Gastroesophageal sphincter (tissue), 4 donors: Measurements from ENCODE around the gene ULK4. TPM values are rescaled to one million over a fixed set of nuclear protein-coding genes. Genes with fewer than 3 reads are reported as not detected.

ENCODE experiments used
- ATAC-seq: fragments of 150-250 bp; one replicate; pipeline ENCODE4 v1.9.1; 2016; ENCODE audit warnings: mild to moderate bottlenecking, moderate library complexity
- H3K27ac ChIP-seq, 4 donors: fragments of 200-600 bp; sonication (generic) in 3 of 4; 1 replicate in 3 of 4; 2 replicates in 1 of 4; pipeline ENCODE4 v1.5.1; 2016 to 2019
- H3K27me3 ChIP-seq: fragments of 200-600 bp; sonication (generic); one replicate; pipeline ENCODE4 v1.5.1; 2019
- H3K36me3 ChIP-seq, 2 donors: fragments of 200-600 bp; sonication (generic); one replicate each; pipeline ENCODE4 v1.5.1; 2019; ENCODE audit warnings: control low read depth in 1 of 2
- H3K4me1 ChIP-seq, 3 donors: fragments of 200-600 bp; sonication (generic); 1 replicate in 2 of 3; 2 replicates in 1 of 3; pipeline ENCODE4 v1.5.1; 2016 to 2019; ENCODE audit warnings: control low read depth in 2 of 3
- H3K4me3 ChIP-seq, 2 donors: fragments of 200-600 bp; sonication (generic); one replicate each; pipeline ENCODE4 v1.5.1; 2019; ENCODE audit warnings: mild to moderate bottlenecking in 1 of 2, moderate library complexity in 1 of 2
- H3K9me3 ChIP-seq, 3 donors: fragments of 200-600 bp; sonication (generic); one replicate each; pipeline ENCODE4 v1.5.1; 2017 to 2019; ENCODE audit warnings: control low read depth in 2 of 3
- EP300 ChIP-seq: sonication (generic); formaldehyde crosslinking; IDR thresholded peaks from one replicate; pipeline ENCODE4 v1.6.1; 2017; ENCODE audit warnings: antibody characterized with exemption, mild to moderate bottlenecking
- POLR2A ChIP-seq, 2 donors: fragments of 450-650 bp; IDR thresholded peaks; one replicate each; pipeline ENCODE4 v1.6.1; 2017; ENCODE audit warnings: antibody characterized with exemption in 2 of 2, mild to moderate bottlenecking in 2 of 2, moderate library complexity in 1 of 2
- POLR2AphosphoS5 ChIP-seq: sonication (generic); formaldehyde crosslinking; IDR thresholded peaks from one replicate; pipeline ENCODE4 v1.6.1; 2017; ENCODE audit warnings: antibody characterized with exemption
- WGBS, 2 donors: methylation state at CpG; one replicate each; pipeline ENCODE4 v1.1.5; 2018; ENCODE audit warnings: low coverage in 1 of 2; 5-methylcytosine and 5-hydroxymethylcytosine counted together
- total RNA-seq, 4 donors: library from RNA; depleted of rRNA; stranded (reverse); fragments of >200 nt; gene quantifications; one replicate each; pipeline ENCODE4 v1.1.0, GENCODE V29; 2016
- TF ChIP-seq, protein P1 (sequence below), 4 experiments: fragments of 200-600 bp in 2 of 4; fragments of 450-650 bp in 2 of 4; sonication (generic) in 1 of 4; IDR thresholded peaks; one replicate each; pipeline ENCODE4 v1.5.1; 2017 to 2019; ENCODE audit warnings: antibody characterized with exemption in 4 of 4, mild to moderate bottlenecking in 2 of 4, moderate library complexity in 2 of 4

ULK4 gene
- total RNA-seq, 4 donors from 2014 or later = 3.8 to 15.4 (median 8.8) TPM

DNA sequence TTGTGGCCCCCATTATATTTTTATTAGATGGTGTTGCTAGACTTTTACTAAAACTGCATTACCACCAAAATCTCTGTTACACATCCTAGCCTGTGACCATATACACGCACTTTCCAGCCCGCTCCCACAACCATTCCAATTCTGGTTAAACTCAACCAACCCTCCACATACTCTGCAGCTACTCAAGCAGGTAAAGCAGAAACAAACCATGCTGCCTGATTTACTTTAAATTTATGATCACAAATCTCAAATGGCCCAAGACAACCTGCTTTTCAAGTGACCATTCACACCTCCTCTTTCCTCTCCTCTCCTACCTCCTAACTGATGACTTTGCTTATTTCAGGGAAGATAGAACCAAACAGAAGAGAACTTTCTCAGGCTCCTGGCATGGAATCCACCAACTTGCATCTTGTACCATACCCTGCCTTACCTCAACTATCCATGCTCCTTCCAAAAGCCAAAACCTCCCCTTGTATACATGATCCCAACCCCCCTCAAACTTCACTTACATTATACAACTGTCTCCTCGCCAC lies 18.5 kb downstream of the ULK4 start:
- no peaks in the 10 kb centered on the region for H3K9me3 ChIP-seq
- H3K4me1 ChIP-seq = no peaks in the 10 kb centered on the region
- WGBS, 2 donors = 89 to 90% methylated on average over 3 of the region's 3 CpGs
- peaks cover 0 to 12% of the 10 kb centered on the region in 2 donors for H3K36me3 ChIP-seq
- no peak overlapping the region for H3K27ac ChIP-seq
- H3K4me3 ChIP-seq = no peak overlapping the region
- H3K27me3 ChIP-seq = no peaks in the 10 kb centered on the region
- TF ChIP-seq POLR2A (IDR thresholded peaks at IDR 0.05) = no peak
- ATAC-seq = no peak

- TF ChIP-seq EP300 = no peak
- H3K27ac ChIP-seq = no peak overlapping the region
- H3K27me3 ChIP-seq = no peaks in the 10 kb centered on the region
- H3K9me3 ChIP-seq = no peaks in the 10 kb centered on the region
- H3K4me1 ChIP-seq = no peaks in the 10 kb centered on the region
- no peaks in the 10 kb centered on the region for H3K36me3 ChIP-seq
- H3K4me3 ChIP-seq = no peak overlapping the region
- no peak for ATAC-seq
Measured at GRCh38 chr3:41940393-41940792, 21.5 kb downstream of the ULK4 start.

- 94 to 100% methylated on average over 1 of the region's 1 CpG for WGBS, 2 donors
- no peak for ATAC-seq
Measured at GRCh38 chr3:41936384-41936783, 25.5 kb downstream of the ULK4 start.

GRCh38 chr3:41933154-41933676 lies 28.7 kb downstream of the ULK4 start:
- TF ChIP-seq POLR2AphosphoS5 = peak; percentile 79
- TF ChIP-seq, protein P1, sequence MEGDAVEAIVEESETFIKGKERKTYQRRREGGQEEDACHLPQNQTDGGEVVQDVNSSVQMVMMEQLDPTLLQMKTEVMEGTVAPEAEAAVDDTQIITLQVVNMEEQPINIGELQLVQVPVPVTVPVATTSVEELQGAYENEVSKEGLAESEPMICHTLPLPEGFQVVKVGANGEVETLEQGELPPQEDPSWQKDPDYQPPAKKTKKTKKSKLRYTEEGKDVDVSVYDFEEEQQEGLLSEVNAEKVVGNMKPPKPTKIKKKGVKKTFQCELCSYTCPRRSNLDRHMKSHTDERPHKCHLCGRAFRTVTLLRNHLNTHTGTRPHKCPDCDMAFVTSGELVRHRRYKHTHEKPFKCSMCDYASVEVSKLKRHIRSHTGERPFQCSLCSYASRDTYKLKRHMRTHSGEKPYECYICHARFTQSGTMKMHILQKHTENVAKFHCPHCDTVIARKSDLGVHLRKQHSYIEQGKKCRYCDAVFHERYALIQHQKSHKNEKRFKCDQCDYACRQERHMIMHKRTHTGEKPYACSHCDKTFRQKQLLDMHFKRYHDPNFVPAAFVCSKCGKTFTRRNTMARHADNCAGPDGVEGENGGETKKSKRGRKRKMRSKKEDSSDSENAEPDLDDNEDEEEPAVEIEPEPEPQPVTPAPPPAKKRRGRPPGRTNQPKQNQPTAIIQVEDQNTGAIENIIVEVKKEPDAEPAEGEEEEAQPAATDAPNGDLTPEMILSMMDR (IDR thresholded peaks at IDR 0.05) = no peak
- Histone ChIP-seq H3K4me3 (no peak overlapping the region), H3K4me1 (peaks cover 0 to 20% (median 3%) of the 10 kb centered on the region in 3 donors), H3K27me3 (no peaks in the 10 kb centered on the region), H3K9me3 (no peaks in the 10 kb centered on the region), H3K27ac (peak overlapping the region in 3 of 4 donors; percentile 52 to 74 (median 55)), H3K36me3 (no peaks in the 10 kb centered on the region)
- peak; percentile 57 for ATAC-seq
- 12 to 33% methylated on average over 3 of the region's 3 CpGs for WGBS, 2 donors

More at GRCh38 chr3:41936384-41936783, 25.5 kb downstream of the ULK4 start:
- no peaks in the 10 kb centered on the region for H3K36me3 ChIP-seq
- peaks cover 0 to 20% (median 3%) of the 10 kb centered on the region in 3 donors for H3K4me1 ChIP-seq
- TF ChIP-seq, protein P1 (IDR thresholded peaks at IDR 0.05) = no peak
- no peak for TF ChIP-seq POLR2A (IDR thresholded peaks at IDR 0.05)
- TF ChIP-seq EP300 = no peak
- TF ChIP-seq POLR2AphosphoS5 = no peak
- H3K27me3 ChIP-seq = no peaks in the 10 kb centered on the region
- no peak overlapping the region for H3K27ac ChIP-seq
- H3K4me3 ChIP-seq = no peak overlapping the region
- no peaks in the 10 kb centered on the region for H3K9me3 ChIP-seq

DNA sequence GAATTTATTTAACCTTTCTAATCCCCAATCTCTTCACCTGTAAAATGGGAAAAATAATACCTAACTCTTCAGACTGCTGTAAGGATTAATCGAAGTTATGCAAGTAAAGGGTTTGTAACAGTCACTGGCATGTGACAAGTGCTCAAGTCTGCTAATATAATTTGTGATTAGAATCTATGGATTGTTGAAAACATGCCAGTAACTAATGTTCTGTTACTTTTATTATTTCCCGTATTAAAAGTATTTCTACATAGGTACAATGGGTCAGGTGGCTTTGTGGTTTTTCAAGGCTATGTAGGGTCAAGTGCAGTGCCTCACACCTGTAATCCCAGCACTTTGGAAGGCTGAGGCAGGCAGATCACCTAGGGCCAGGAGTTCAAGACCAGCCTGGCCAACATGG lies 29.4 kb downstream of the ULK4 start:
- WGBS, 2 donors = 46 to 90% methylated on average over 2 of the region's 2 CpGs
- ATAC-seq = no peak
- TF ChIP-seq EP300 (no peak), POLR2AphosphoS5 (no peak), POLR2A (IDR thresholded peaks at IDR 0.05) (no peak)
- TF ChIP-seq, protein P1 (IDR thresholded peaks at IDR 0.05) = no peak
- no peaks in the 10 kb centered on the region for H3K36me3 ChIP-seq
- peaks cover 0 to 20% (median 3%) of the 10 kb centered on the region in 3 donors for H3K4me1 ChIP-seq
- H3K27ac ChIP-seq = peak overlapping the region in 3 of 4 donors; percentile 52 to 74 (median 55)
- no peaks in the 10 kb centered on the region for H3K9me3 ChIP-seq
- H3K4me3 ChIP-seq = no peak overlapping the region
- no peaks in the 10 kb centered on the region for H3K27me3 ChIP-seq

DNA sequence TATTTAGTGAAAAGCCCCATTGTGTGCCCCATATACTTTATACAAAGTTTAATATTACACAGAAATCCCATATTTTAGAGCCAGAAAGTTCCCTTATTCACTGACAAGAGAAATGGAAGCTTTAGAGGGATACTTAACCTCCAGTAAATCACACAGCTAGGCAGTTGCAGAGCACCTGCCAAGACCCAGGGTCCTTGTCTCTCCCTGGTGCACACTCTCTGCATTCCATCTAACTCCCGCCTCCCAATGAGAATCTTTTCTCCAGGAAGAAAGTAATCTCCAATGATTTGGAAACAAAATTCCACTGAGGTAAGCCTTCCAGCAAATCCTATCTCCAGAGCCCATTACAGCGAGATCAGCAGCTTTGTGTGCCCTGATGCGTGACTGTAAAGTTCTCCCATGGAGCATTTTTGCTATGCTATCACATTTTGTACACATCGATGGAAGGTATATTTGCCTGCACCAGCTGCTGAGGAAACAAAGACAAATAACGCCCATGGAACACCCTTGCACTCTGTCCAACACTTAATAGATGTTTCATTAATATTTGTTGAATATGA lies 41.4 kb downstream of the ULK4 start:
- no peak for TF ChIP-seq POLR2A (IDR thresholded peaks at IDR 0.05)
- TF ChIP-seq, protein P1 (IDR thresholded peaks at IDR 0.05) = no peak
- no peak for ATAC-seq

More for the DNA sequence above, 41.4 kb downstream of the ULK4 start:
- WGBS, 2 donors = 64 to 90% methylated on average over 3 to 4 of the region's 5 CpGs
- Histone ChIP-seq H3K27ac (no peak overlapping the region), H3K4me3 (no peak overlapping the region), H3K4me1 (no peaks in the 10 kb centered on the region), H3K9me3 (no peaks in the 10 kb centered on the region), H3K36me3 (peaks cover 0 to 5% of the 10 kb centered on the region in 2 donors), H3K27me3 (no peaks in the 10 kb centered on the region)
